Measurements from ENCODE around the gene SLC47A2.

Gene SLC47A2

DNA sequence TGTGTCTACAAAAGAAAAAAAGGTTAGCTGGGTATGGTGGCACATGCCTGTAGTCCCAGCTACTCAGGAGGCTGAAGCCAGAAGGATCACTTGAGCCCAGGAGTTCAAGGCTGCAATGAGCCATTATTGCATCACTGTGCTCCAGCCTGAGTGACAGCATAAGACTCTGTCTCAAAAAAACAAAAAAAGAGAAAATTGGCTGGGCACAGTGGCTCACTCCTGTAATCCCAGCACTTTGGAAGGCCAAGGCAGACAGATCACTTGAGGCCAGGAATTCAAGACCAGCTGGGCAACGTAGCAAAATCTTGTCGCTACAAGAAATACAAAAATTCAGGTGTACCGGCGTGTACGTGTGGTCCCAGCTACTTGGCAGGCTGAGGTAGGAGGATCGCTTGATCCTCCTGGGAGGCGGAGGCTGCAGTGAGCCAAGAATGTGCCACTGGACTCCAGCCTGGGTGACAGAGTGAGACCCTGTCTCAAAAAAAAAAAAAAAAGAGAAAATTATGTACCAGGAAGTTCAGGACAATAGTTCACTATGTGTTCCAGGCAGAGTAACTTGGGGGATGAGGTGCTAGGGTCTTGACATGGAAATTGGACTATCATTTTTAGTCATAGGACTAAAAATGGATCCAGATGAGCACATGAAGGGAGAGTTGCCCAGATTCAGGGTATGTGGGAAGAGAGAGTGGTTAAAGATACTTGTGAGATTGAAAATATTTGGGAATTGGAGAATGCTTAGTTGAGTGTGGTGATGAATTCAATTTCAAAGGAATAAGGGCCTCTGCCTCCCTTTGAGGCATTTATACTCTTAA, 56.8 kb downstream of the SLC47A2 start:
- H3K4me2 ChIP-seq = no peak overlapping the region
- H3K79me2 ChIP-seq (ENCODE audit: insufficient read depth, low read depth) = no peaks in the 10 kb centered on the region

DNA sequence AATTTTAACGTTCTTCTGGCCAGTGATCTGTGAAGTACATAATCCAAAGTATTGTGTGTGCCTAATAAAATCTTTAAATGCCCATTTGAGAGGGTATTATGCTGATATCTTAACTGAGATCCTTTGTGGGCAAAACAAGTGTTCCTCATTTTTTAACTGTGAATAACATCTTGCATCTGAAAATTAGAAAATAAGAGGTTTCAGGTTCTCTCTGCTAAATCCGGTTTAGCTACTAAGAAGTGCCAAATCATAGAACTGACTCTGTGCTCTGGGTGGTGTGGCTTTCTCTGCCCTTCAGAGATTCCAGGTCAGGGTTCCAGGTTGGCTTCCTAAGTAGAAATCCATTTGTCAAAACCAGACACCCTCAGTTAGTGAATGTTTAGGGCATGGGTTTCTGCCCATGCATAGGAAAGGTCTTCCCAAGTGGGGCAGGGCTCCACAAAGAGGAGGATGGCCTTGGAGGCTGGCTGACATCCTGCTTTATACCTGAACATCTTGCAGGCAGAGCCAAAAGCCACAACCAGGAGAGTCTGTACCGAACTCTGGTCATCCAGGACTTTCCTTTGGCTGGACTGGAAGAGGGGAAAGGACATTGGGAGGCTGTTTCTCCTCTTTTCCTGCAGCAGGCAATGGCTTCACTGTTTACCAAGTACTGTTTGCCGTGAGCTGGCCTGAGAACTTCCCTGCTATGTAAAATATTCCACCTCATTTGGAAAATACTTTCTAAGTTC, 59.4 kb downstream of the SLC47A2 start:
- no peaks in the 10 kb centered on the region for H3K4me1 ChIP-seq (ENCODE audit: low read depth, poor library complexity, severe bottlenecking)
- no peak overlapping the region for H2AFZ ChIP-seq (ENCODE audit: low read depth)
- H4K20me1 ChIP-seq (ENCODE audit: insufficient read depth) = no peaks in the 10 kb centered on the region
- no peak overlapping the region for H3K9ac ChIP-seq
- TF ChIP-seq, protein P1, sequence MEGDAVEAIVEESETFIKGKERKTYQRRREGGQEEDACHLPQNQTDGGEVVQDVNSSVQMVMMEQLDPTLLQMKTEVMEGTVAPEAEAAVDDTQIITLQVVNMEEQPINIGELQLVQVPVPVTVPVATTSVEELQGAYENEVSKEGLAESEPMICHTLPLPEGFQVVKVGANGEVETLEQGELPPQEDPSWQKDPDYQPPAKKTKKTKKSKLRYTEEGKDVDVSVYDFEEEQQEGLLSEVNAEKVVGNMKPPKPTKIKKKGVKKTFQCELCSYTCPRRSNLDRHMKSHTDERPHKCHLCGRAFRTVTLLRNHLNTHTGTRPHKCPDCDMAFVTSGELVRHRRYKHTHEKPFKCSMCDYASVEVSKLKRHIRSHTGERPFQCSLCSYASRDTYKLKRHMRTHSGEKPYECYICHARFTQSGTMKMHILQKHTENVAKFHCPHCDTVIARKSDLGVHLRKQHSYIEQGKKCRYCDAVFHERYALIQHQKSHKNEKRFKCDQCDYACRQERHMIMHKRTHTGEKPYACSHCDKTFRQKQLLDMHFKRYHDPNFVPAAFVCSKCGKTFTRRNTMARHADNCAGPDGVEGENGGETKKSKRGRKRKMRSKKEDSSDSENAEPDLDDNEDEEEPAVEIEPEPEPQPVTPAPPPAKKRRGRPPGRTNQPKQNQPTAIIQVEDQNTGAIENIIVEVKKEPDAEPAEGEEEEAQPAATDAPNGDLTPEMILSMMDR (conservative IDR thresholded peaks at IDR 0.05; ENCODE audit: low read depth, low read length) = no peak
- no peaks in the 10 kb centered on the region for H3K36me3 ChIP-seq (ENCODE audit: insufficient read depth)
- no peaks in the 10 kb centered on the region for H3K27me3 ChIP-seq (ENCODE audit: insufficient read depth, low read depth)
- H3K27ac ChIP-seq = no peak overlapping the region
- H3K4me2 ChIP-seq = no peak overlapping the region
- H3K4me3 ChIP-seq (IDR thresholded peaks at IDR 0.05; ENCODE audit: insufficient read depth, low read depth, low read length) = no peak overlapping the region
- no peaks in the 10 kb centered on the region for H3K79me2 ChIP-seq (ENCODE audit: insufficient read depth, low read depth)

More for the DNA sequence above, 56.8 kb downstream of the SLC47A2 start:
- Histone ChIP-seq H3K27me3 (ENCODE audit: insufficient read depth, low read depth) (no peaks in the 10 kb centered on the region), H3K4me3 (IDR thresholded peaks at IDR 0.05; ENCODE audit: insufficient read depth, low read depth, low read length) (no peak overlapping the region), H3K4me1 (ENCODE audit: low read depth, poor library complexity, severe bottlenecking) (no peaks in the 10 kb centered on the region), H4K20me1 (ENCODE audit: insufficient read depth) (no peaks in the 10 kb centered on the region), H3K9ac (no peak overlapping the region), H2AFZ (ENCODE audit: low read depth) (no peak overlapping the region), H3K27ac (no peak overlapping the region), H3K36me3 (ENCODE audit: insufficient read depth) (no peaks in the 10 kb centered on the region)
- TF ChIP-seq, protein P1 (conservative IDR thresholded peaks at IDR 0.05; ENCODE audit: low read depth, low read length) = no peak

DNA sequence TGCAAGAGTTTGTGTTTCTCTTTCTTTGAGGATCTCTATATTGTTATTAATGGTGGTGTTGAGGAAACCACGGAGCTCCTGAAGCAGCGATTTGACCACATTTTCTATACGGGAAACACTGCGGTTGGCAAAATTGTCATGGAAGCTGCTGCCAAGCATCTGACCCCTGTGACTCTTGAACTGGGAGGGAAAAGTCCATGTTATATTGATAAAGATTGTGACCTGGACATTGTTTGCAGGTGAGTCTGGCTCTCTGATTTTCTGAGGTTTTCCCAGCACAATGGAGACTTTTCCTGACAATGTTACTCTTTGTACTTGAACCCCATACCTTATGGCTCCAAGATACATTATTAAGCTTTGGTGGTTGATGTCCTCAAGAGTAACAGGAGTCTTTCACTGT, 60.0 kb downstream of the SLC47A2 start:
- no peaks in the 10 kb centered on the region for H3K27me3 ChIP-seq (ENCODE audit: insufficient read depth, low read depth)
- no peak overlapping the region for H2AFZ ChIP-seq (ENCODE audit: low read depth)
- no peak overlapping the region for H3K9ac ChIP-seq
- no peaks in the 10 kb centered on the region for H4K20me1 ChIP-seq (ENCODE audit: insufficient read depth)
- H3K4me1 ChIP-seq (ENCODE audit: low read depth, poor library complexity, severe bottlenecking) = no peaks in the 10 kb centered on the region
- H3K27ac ChIP-seq = no peak overlapping the region
- H3K4me3 ChIP-seq (IDR thresholded peaks at IDR 0.05; ENCODE audit: insufficient read depth, low read depth, low read length) = no peak overlapping the region
- H3K79me2 ChIP-seq (ENCODE audit: insufficient read depth, low read depth) = peaks cover under 1% of the 10 kb centered on the region; the same call in 1 of the 2 replicates
- no peaks in the 10 kb centered on the region for H3K36me3 ChIP-seq (ENCODE audit: insufficient read depth)
- no peak overlapping the region for H3K4me2 ChIP-seq
- TF ChIP-seq, protein P1 (conservative IDR thresholded peaks at IDR 0.05; ENCODE audit: low read depth, low read length) = no peak

DNA sequence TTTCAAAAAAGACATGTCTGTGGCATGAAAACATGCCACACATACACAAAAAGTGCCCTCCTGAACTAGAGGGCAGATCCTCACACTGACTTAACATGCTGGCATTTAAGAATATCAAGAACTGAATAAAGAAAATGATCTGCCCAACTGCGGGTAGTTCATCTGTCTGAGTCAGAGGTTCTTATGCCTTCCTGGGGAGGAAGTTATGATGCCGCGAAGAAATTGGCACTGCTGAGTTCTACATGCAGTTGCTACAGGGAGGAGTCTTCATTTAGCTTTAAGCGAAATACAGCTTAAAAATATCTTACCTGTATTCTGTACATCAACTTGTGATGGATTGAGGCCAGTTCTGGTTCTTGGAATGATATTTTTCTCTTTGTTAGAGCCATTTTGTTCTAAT, 61.5 kb downstream of the SLC47A2 start:
- no peaks in the 10 kb centered on the region for H3K27me3 ChIP-seq (ENCODE audit: insufficient read depth, low read depth)
- H3K4me3 ChIP-seq (IDR thresholded peaks at IDR 0.05; ENCODE audit: insufficient read depth, low read depth, low read length) = no peak overlapping the region
- H2AFZ ChIP-seq (ENCODE audit: low read depth) = no peak overlapping the region
- H3K36me3 ChIP-seq (ENCODE audit: insufficient read depth) = no peaks in the 10 kb centered on the region
- no peaks in the 10 kb centered on the region for H4K20me1 ChIP-seq (ENCODE audit: insufficient read depth)
- H3K79me2 ChIP-seq (ENCODE audit: insufficient read depth, low read depth) = peaks cover 15% of the 10 kb centered on the region; the same call in 1 of the 2 replicates
- H3K4me2 ChIP-seq = no peak overlapping the region
- H3K4me1 ChIP-seq (ENCODE audit: low read depth, poor library complexity, severe bottlenecking) = peaks cover 7% of the 10 kb centered on the region
- TF ChIP-seq, protein P1 (conservative IDR thresholded peaks at IDR 0.05; ENCODE audit: low read depth, low read length) = no peak
- no peak overlapping the region for H3K27ac ChIP-seq
- H3K9ac ChIP-seq = no peak overlapping the region
